GM03348 (cell line): Measurements from ENCODE around the gene PRSS36.
"Not testable (repeated sequence)": the region's sequence is repeated elsewhere in the genome, so short reads cannot be mapped to it uniquely, and the experiment has no call there.

ENCODE experiments used
- DNase-seq: peaks from one replicate; pipeline ENCODE4 v3.0.0; 2012; ENCODE audit warnings: low spot score

PRSS36 gene

DNA sequence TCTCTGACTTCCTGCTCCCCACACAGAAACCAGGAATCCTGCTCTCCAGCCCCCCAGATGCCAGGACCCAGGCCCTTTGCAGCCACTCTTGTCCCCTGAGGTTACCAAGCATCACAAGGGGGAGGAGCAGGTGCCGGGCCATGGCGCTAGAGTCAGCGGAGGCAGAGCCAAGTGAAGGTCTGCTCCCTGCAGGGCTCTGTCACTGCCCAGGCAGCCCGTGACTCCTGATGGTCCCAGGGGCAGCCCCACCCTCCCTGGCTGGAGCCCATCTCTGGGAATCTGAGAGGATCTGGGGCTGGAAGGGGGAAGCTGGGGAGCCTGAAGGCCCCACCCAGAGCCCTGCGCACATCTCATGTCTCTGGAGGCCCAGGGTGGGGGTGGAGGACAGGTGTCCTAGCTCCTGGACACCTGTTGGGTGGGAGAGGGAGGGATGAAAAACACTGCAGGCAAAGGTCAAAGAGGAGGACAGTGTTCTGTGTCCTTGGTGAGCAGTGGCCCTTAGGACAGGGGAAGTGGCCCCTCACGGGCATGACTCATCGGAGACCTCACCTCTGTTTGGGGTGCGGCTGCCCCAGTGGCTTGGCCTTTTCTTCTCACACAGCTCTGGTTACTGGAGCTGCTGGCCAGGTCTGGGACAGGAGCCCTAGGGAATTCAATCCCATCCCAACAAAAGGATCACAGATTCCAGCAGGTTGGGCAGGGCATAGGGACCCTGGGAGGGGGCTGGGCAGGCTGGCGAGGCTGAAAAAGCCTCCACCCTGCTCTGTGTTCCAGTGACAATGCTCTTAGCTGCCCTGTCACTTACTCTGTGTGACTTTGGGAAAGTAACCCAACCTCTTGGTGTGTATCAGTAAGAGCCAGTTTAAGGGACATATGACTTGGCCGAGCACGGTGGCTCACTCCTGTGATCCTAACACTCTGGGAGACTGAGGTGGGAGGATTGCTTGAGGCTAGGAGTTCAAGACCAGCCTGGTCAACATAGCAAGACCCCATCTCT is at the start of gene PRSS36:
Gene PRSS36 (minus strand): TSS at position 173 of the 997 bp plus-strand sequence. CDS start 31 bp downstream, at position 142.
- no peak for DNase-seq

DNA sequence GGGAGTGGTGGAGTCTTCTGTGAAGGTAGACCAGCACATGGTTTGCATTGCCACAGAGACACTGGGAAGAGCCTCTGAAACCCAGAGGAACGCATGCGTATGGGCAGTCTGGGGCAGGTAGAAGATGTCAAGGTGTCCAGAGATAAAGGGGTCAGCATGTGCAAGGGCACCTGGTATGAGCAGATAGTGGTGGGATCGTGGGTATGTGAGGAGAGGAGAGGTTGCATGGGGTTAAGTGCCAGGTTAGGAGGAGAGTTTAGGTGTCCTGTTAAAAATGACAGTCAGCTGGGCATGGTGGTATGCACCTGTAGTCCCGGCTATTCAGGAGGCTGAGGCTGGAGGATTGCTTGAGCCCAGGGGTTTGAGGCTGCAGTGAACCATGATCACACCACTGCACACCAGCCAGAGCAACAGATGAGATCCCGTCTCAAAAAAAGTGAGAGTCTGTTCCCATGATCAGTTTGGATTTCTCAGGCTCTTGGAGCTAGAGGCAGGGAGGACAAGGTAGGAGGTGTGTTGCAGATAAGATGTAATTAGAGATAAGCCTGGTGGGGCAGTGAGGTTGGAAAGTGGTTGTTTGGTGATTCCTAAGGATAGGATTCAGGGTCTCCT is 49.7 kb upstream of the PRSS36 start:
- no peak for DNase-seq

DNA sequence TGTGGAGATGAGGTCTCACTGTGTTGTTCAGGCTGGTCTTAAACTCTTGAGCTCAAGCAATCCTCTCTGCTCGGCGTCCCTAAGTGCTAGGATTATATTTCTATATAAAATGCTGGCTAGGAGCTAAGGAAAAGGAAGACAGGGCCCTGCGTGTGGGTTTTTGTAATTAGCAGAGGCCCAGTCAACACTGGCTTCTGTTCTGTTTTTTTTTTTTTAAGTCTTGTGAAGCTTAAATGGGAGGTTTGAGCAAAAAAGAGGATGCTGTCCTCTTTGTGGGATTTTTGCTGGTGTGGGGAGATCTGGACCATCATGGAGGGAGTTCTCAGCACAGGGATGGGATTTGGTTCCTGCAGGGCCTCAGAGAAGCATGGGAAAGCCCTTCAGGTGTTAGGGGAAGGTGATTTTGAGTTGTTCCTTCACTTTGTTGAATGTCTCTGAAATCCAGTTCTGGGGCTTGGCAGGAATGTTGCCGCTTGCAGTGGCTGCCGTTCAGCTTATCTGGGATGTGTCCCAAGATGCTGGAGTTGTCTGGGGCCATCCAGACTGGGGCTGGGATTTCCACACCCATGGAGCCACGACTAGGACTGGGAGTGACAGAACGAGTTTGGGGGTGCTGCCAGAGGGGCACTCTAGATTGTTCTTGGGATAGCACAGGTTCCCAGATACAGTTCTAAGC is 48.5 kb upstream of the PRSS36 start:
- DNase-seq = no peak

DNA sequence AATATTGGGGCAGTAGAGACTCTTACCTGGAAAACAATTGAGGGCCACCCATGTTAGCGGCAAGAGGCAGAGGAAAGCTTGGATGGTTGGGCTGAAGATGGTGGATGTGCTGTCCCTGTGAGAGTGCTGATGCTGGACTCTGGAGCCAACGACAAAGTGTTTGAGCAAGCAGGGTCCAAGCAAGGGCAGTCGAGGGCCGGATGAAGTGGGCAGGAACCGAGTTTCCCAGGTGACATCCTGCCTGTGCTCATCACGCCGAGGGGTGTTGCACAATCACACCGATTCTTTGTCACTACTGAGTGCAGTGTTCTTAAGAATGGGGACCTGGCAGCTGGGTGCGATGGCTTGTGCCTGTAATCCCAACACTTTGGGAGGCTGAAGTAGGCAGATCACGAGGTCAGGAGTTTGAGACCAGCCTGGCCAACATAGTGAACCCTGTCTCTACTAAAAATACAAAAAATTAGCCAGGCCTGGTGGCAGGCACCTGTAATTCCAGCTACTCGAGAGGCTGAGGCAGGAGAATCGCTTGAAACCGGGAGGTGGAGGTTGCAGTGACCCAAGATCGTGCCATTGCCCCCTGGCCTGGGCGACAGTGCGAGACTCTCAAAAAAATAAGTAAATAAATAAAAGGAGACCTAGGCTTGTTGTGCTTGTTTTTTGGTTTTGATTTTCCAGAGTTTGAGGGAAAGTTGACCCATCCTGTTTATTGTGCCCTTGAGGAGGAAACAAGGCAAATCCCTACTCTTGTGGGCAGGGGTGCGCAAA is 46.6 kb upstream of the PRSS36 start:
- DNase-seq = no peak

DNA sequence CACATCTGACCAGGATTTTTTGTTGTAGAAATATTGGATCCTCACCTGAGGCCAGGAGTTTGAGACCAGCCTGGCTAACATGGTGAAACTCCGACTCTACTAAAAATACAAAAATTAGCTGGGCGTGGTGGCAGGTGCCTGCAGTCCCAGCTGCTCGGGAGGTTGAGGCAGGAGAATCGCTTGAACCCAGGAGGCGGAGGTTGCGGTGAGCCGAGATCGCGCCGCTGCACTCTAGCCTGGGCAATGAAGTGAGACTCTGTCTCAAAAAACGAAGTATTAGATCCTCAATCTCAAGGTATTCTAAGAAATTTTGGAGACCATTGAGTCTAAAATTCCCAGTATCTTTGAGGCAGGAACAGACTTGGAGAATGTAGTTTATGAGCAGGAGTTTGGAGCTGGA is 46.0 kb upstream of the PRSS36 start:
- DNase-seq = not testable (repeated sequence)

DNA sequence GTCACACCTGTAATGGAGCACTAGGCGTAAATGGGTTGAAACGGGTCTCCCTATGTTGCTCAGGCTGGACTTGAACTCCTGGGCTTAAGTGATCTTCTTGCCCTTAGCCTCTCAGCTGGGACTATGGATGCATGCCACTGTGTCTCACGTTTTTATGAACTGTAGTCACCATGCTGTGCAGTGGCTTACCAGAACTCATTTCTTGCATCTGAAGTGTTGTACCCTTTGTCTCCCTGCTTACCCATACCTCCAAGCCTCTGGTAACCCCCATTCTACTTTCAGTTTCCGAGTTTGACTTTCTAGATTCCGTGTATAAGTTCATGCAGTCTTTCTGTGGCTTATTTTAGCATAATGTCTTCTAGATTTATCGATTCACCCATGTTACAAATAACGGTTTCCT is 45.0 kb upstream of the PRSS36 start:
- no peak for DNase-seq

DNA sequence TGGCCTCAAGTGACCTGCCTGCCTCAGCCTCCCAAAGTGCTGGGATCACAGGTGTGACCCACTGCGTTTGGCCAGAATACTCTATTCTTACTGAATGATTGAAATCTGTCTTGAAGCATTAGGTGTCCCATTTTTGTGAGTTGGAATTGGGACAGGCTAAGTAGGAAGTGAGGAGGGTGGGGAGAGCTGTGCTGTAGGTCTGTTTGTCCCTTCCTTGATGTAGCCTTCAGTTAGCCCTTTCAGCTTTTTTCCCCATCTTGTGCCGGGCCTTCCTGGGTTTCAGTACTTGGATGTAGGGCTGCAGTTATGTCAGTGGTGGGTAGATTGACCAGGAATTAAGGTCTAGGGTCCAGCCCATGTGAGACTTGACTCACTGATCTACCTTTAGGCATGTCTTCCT is 44.0 kb upstream of the PRSS36 start:
- DNase-seq = no peak

DNA sequence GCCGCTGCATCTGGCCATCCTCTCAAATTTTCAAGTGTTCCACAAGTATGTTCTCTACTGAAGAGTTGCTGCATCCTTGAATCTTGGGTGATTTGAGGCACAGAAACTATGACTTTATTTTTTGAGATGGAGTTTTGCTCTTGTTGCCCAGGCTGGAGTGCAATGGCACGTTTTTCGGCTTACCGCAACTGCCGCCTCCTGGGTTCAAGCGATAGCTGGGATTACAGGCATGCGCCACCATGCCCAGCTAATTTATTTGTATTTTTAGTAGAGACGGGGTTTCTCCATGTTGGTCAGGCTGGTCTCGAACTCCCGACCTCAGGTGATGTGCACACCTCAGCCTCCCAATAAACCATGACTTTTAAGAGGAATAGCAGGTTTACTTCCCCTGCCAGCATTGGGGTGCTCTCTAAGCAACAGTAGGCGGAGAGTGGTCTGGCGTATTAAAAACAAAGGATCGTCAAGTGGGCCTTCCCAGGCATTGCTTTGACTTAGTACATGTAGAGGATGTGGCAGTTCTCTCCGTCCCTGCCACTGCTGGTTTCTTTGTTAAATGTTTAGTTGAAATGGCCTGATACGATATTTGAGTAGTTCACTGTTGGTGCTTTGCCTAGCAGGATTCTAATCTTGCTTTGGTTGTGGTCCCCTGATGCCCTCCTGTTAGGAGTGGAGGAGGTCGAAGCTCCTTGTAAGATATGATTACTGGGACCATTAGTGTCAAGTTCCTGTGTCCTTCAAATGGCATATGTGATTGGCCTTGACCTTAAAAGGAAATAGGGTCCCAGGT is 43.2 kb upstream of the PRSS36 start:
- no peak for DNase-seq

DNA sequence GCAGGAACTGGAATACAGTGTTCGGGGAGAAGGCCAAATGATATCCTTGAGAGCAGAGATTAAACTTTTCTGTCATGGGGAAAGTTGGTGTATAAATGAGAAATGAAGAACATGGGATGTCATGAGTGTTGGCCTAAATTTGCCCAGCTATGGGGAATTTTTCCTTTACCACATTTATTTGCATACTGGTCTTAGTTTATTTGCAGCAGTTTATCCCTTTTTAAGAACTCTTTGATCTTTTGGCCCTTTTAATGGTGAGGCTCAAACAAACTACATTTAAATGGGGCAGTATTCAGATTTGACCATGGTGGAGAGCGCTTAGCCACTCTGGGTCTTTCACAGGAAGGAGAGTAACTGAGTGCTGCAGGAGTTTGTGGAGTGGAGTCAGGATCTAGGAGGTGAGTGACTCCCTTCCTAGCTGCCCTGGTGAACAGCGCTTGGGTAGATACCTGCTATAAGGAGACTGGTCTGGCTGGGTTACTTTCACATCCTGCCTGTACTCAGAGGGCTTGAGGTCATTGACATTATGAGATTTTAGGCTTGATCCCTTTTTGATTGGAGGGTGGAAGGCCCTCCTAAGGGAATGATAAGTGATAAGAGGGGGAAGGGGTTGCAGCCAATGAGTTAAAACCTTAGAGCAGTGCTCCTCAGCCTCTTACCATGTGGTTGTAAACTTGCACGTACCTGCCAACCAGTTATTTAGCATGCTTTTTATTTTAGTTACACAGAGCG is 42.0 kb upstream of the PRSS36 start:
- no peak for DNase-seq

DNA sequence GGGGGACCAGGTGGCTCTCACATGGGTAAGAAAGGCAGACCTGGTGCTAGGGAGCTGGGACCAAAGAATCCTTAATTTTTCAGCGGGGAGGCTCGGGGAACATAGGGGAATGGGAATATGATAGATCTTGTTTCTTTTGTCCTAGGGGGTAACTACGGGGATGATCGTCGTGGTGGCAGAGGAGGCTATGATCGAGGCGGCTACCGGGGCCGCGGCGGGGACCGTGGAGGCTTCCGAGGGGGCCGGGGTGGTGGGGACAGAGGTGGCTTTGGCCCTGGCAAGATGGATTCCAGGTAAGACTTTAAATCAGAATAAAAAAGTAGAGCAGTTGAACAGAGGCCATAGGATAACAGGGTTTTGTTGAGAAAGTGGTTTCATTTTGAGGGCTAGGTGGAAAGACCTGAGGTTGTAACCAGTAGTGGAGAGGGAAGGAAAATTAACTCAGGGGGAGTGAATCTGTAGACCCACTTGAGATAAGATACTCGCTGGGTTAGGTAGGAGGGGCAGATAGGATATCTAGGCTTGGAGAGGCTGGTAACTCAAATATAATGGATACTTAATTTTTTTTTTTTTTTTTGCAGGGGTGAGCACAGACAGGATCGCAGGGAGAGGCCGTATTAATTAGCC is 41.1 kb upstream of the PRSS36 start:
- DNase-seq = no peak

DNA sequence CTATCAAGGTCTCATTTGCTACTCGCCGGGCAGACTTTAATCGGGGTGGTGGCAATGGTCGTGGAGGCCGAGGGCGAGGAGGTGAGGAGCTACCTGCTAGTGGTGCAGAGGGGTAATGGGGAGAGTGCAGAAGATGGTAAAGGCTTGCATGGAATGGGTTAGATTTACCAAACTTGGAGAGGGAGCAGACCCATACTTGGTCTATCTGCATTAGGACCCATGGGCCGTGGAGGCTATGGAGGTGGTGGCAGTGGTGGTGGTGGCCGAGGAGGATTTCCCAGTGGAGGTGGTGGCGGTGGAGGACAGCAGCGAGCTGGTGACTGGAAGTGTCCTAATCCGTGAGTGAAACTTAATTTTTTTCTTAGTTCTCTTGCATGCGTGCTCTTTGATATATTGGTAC is 40.2 kb upstream of the PRSS36 start:
- no peak for DNase-seq

DNA sequence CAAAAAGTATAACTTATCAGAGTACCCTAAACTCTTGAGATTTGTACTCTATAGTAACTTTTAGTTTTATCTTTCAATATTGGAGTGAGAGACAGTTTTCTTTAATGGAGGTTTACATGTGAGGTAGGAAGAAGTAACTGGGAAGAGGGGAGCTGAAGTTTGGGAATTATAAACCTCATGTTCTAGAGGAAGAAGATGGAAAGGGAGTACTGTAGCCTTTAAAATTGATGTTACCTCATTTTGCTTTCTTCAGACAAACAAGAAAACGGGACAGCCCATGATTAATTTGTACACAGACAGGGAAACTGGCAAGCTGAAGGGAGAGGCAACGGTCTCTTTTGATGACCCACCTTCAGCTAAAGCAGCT is 39.5 kb upstream of the PRSS36 start:
- no peak for DNase-seq

DNA sequence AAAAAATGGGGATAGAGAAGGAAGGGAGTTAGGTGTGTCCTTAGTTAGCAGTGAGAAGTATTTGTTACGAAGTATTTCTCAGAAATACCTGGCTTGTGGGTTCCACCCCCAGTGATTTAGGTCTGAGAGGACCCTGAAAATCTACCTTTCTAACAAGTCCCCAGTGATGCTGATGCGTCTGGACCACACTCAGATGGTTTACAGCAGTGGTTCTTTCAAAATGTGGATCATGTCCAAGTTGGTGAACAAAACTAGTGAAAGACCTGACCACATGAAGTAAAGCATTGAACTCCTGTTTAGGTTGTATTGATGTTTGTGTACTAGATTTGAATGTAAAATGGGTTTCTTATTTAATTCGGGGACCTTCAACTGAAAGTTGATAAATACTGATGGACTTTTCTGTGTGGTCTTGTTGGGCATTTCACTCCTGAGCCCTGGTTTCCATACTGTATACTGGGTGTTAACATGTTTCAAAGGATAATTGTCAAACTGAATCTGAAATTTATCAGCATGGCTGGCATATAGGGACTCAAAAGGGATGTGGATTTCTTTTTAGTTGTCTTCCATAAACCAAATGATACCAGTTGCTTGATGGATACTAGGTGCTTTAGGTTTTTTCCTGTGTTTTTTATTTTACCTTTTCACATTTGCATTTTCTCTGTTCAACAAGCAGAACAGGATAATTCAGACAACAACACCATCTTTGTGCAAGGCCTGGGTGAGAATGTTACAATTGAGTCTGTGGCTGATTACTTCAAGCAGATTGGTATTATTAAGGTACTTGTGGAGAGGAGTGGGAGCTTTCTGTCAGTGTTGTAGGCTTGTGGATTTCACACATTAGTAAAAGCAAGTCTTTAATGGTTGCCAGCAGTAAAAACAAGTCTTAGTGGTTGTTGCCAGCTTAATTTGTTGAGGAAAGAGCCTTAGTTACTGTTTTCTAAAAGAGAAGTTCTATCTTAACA is 38.9 kb upstream of the PRSS36 start:
- DNase-seq = no peak

DNA sequence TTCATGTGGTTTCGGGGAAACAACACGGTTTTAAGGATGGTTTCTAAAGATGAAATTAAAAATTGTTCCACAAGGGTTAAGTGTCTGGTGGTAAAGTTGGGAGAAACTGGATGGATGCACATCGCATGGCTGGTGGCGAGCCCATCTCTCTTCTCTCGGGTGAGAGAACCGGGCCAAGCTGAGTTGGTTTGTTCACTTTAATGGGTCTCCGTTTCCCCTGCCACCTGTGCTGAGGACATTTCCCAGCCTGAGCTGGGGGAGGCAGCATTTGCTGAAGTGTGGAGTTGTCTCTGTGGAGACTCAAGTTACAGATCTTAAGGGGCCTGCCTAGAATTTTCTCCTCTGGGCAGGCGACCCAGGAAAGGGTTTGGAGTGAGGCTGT is 37.9 kb upstream of the PRSS36 start:
- DNase-seq = no peak

DNA sequence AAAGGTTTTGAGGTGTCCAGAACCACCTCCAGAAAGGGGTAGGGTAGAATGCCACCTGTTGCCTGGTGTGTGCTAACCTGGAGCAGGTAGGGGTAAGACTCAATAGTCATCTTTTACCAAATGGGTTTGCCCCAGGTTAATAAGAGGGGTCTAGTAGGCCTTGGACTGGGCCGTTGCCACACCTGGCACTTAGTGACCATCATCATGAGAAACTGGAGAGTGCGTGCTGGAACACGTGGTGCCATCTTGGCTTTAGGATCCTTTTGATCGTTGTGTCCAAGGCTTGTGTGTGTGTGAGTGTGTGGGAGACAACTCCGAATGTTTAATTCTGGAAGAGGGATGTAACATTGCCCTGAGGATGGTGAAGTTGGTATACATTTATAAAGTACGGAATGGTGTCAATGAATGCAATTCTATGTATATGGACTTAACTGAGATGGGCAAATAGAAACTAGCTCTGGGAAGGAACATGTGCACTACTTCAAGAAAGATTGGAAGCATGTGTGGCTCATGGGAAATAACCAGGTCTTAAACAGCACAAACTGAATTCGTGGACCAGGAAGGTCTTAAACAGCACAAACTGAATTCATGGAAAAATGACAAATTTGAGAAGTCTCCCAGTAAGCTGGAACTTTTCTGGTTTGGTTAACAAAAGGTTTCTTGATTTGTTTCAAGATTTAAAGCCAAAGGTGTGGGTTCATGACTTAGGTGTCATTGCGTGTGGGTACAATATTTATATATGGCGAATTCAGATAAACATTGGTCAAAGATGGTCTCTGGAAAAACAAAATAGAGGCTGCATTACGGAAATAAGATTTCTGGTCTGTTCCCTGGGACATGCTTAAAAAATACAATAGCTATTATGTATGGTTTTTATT is 37.3 kb upstream of the PRSS36 start:
- DNase-seq = no peak

DNA sequence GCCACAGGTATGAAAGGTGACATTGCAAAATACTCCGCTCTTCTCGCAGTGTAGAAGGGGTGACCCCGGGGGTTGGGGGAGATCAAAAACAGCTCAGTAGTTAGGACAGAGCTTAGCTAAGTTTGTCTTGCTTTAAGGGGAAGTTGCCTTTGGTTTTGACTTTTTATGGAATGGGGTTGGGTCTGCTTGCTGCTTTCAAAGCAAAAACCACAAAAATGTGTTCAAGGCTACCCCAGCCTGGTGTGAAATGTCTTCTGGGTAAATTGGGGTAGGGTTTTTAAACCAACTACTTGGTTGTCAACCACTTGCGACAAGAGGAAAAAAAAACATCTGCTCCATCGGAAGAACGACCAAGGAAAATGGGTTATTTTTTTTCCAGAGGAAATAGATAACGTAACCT is 36.3 kb upstream of the PRSS36 start:
- no peak for DNase-seq

DNA sequence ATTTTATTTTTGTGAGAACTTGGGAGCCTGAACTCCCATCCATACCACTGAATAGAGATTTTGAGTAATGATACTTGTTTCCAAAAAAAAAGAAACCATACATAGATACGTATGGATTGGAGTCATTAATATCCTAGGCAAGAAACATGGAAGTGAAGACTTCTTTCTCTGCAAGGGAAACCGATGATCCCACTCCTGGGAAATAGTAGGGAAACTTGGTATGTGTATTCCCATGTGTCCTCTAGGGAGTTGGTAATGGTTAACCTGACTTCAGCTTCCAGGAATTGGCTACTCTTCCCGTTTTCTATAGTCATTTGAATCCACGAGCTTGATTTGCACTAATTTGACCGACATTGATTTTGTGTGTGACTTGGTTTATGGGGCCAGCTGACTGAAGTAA is 35.5 kb upstream of the PRSS36 start:
- DNase-seq = no peak

DNA sequence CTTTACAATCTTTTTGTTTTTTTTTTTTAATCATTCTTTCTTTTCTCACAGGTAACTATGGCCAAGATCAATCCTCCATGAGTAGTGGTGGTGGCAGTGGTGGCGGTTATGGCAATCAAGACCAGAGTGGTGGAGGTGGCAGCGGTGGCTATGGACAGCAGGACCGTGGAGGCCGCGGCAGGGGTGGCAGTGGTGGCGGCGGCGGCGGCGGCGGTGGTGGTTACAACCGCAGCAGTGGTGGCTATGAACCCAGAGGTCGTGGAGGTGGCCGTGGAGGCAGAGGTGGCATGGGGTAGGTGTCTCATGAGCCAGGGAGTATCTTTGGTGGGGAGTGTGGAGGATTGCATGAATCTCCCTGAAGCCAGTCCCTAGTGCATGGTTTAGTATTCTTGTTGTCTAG is 35.0 kb upstream of the PRSS36 start:
- DNase-seq = no peak
